GM15510 (cell line): ENCODE measurements around the gene ARPC1B.

Experiments used
- POLR2A ChIP-seq: IDR thresholded peaks from 3 replicates; pipeline ENCODE4 v1.6.1; 2011; ENCODE audit warnings: borderline replicate concordance; ENCODE audit not compliant: insufficient read length; ENCODE audit errors: extremely low read depth

Gene ARPC1B

GRCh38 chr7:99419323-99420021, 44.9 kb downstream of the ARPC1B start:
- TF ChIP-seq POLR2A = no peak

GRCh38 chr7:99420213-99420612, 45.7 kb downstream of the ARPC1B start:
- no peak for TF ChIP-seq POLR2A

DNA sequence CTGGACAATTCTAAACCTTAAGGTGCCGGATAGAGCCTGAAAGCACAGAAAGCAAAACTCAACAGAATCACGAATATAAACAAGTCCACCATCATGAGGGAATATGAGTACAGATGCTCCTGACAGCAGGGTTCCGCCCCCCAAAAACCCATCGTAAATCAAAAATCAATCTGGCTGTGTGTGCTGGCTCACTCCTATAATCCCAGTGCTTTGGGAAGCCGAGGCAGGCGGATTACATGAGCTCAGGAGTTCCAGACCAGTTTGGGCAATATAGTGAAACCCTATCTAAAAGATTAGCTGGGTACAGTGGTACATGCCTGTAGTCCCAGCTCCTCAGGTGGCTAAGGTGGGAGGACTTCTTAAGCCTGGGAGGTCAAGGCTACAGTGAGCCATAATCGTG, 46.5 kb downstream of the ARPC1B start:
- no peak for TF ChIP-seq POLR2A

DNA sequence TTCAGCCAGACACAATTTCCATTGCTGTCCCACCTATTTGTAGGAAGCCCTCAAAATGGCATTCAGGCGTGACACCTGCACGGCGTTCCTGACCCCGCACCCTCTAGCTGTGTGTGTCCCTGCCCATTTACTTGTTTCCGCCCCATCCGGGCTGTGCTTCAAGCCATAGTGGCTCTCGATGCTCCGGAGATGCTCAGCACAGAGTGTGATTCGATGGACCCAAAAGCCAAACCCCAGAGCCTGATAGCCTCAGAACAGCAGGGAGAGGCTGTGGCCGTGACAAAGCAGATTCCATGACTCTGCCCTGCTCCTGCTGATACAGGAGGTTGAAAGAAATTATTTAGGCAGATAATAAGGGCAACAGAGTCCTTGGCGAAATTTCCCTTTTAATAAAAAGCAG, 47.7 kb downstream of the ARPC1B start:
- no peak for TF ChIP-seq POLR2A

DNA sequence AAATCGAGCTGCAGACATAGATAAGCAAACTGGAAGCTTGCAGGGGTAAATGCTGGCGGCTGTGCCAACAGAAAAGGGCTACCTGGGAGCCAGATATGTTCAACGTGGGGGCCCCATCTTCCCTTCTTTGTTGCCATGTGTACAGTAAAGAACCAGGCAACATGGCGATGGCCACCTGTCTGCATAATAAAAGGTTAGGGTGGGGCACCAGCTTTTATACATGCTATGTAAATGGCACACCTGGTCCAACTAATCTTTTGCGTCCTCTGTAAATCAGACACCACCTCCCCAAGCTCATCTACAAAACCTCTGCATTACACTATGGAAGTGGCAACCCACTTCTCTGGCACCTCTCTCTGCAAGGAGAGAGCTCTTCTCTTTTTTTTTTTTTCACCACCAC, 48.1 kb downstream of the ARPC1B start:
- no peak for TF ChIP-seq POLR2A

DNA sequence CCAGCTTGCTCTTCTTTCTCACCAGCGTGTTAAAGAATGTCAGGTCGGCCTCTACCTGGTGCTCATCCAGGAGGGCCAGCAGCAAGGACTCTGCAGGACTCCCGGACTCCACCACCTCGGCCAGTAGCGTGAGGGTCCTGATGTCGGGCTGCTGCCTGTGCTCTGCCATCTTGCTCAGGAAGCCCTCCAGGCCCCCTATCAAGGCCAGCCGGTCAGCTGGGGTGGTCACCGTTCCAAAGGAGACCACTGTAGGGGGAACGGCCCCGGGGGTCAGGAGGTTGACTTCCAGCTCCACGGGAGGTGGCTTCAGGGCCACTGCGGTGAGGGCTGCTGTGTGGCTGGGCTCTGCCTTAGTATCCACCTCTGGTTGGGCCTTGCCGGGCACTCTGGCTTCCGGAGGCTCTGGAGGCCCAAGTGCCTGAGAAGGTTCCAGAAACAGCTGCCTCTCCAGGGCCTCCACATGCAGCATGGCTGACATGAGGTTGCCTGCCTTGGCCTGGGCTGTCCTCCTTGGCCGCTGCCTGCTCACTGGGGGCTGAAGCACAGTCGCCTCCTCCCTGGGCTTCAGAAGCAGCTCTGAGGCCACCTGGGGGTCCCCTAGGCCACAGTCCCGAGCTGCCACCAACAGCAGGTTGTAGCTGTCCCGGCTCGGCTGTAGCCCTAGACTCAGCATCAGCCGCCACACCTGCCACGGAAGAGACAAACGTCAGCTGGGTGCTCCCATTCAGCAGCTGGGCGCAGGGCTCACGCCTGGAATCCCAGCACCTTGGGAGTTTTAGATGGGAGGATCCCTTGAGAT, 50.6 kb downstream of the ARPC1B start:
- no peak for TF ChIP-seq POLR2A

DNA sequence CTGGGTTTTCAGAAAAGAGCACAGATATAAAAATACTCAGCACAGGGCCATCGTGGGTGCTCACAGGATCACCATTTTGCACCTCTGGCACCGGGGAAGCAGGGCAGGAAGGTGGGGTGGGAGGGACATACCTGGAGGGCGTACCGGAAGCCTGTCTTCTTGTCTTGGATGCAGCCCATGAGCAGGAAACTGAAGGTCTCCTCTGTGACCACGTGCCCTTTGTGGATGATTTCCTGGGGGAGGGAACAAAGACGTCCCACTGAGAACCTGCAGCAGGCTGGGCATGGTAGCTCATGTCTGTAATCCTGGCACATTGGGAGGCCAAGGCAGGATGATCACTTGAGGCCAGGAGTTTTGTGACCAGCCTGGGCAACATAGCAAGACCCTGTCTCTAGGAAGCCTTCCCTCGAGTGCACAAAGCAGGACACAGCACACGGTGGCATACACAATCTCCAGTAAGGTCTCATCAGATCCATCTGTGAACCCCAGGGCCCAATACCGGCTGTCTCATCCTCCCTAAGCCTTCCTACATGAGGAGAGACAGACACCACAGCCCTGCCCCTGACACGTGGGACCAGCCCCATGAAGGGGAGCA, 54.5 kb downstream of the ARPC1B start:
- TF ChIP-seq POLR2A = no peak

- no peak for TF ChIP-seq POLR2A
Observed at GRCh38 chr7:99429756-99430155, 55.2 kb downstream of the ARPC1B start.

- no peak for TF ChIP-seq POLR2A
Observed at GRCh38 chr7:99433158-99433557, 58.6 kb downstream of the ARPC1B start.

GRCh38 chr7:99437946-99438572, 63.5 kb downstream of the ARPC1B start:
- TF ChIP-seq POLR2A = no peak

- TF ChIP-seq POLR2A = peak; percentile 78
Observed at GRCh38 chr7:99438573-99439480, 64.3 kb downstream of the ARPC1B start, which contains the start of the genes CPSF4 and PTCD1. CPSF4 (plus strand) TSS chr7:99438943; CDS start chr7:99439083, 140 bp downstream. PTCD1 (minus strand) TSS chr7:99438798; CDS start chr7:99435242, 3,556 bp downstream.

- no peak for TF ChIP-seq POLR2A
Observed at GRCh38 chr7:99440195-99440594, 65.7 kb downstream of the ARPC1B start.
